Fibroblast of lung (primary cell): ENCODE results near the gene CYTH1. TPM values are rescaled to one million over a fixed set of nuclear protein-coding genes. Genes with fewer than 3 reads are reported as not detected.

ENCODE experiments used
- DNase-seq, 2 donors: peaks; one replicate each; pipeline versions ENCODE4 v3.0.0 to v3.0.0-alpha.2; 2010; ENCODE audit warnings: low read depth in 2 of 2
- H2AFZ ChIP-seq: 2 replicates; pipeline ENCODE4 v1.5.1; 2012; ENCODE audit warnings: low read length, control low read depth, inconsistent platforms
- H3K27ac ChIP-seq: 2 replicates; pipeline ENCODE4 v1.5.1; 2011; ENCODE audit warnings: low read length, control low read depth; ENCODE audit not compliant: insufficient read depth
- H3K27me3 ChIP-seq: 2 replicates; pipeline ENCODE4 v1.5.1; 2011; ENCODE audit warnings: mild to moderate bottlenecking, low read length; ENCODE audit not compliant: control insufficient read depth, insufficient read depth
- H3K36me3 ChIP-seq: 2 replicates; pipeline ENCODE4 v1.5.1; 2011; ENCODE audit warnings: low read length; ENCODE audit not compliant: control insufficient read depth, insufficient read depth
- H3K4me1 ChIP-seq: 2 replicates; pipeline ENCODE4 v1.5.1; 2011; ENCODE audit warnings: low read length; ENCODE audit not compliant: control insufficient read depth, insufficient read depth; ENCODE audit errors: extremely low read depth
- H3K4me2 ChIP-seq: 2 replicates; pipeline ENCODE4 v1.5.1; 2011; ENCODE audit warnings: low read length, control low read depth; ENCODE audit not compliant: insufficient read depth; ENCODE audit errors: extremely low read depth
- H3K4me3 ChIP-seq, 4 experiments: fragments of 200-600 bp in 1 of 4; sonication (generic) in 1 of 4; replicated peaks in 1 of 4; 2 replicates each; pipeline ENCODE4 v1.5.1; 2011 to 2016; ENCODE audit warnings: low read length in 4 of 4, low read depth in 3 of 4, mild to moderate bottlenecking in 3 of 4, control low read depth in 2 of 4, inconsistent platforms in 1 of 4, mixed read lengths in 1 of 4; ENCODE audit not compliant: insufficient read depth in 1 of 4; ENCODE audit errors: control extremely low read depth in 1 of 4
- H3K79me2 ChIP-seq: 2 replicates; pipeline ENCODE4 v1.5.1; 2012; ENCODE audit warnings: mild to moderate bottlenecking, low read length, inconsistent platforms; ENCODE audit not compliant: control insufficient read depth, insufficient read depth
- H3K9ac ChIP-seq: 2 replicates; pipeline ENCODE4 v1.5.1; 2011; ENCODE audit warnings: mild to moderate bottlenecking, low read length, control low read depth; ENCODE audit not compliant: insufficient read depth
- H3K9me3 ChIP-seq: 2 replicates; pipeline ENCODE4 v1.5.1; 2012; ENCODE audit warnings: low read depth, low read length; ENCODE audit not compliant: control insufficient read depth, insufficient read depth
- H4K20me1 ChIP-seq: 2 replicates; pipeline ENCODE4 v1.5.1; 2011; ENCODE audit warnings: low read length; ENCODE audit not compliant: control insufficient read depth, insufficient read depth; ENCODE audit errors: extremely low read depth
- CTCF ChIP-seq, 2 donors: IDR thresholded peaks in 1 of 2; conservative IDR thresholded peaks in 1 of 2; 1 replicate in 1 of 2; 2 replicates in 1 of 2; pipeline ENCODE4 v1.5.1; 2011 to 2012; ENCODE audit warnings: low read length in 2 of 2, control low read depth in 1 of 2, inconsistent platforms in 1 of 2, low read depth in 1 of 2, mild to moderate bottlenecking in 1 of 2
- EZH2 ChIP-seq: IDR thresholded peaks from 2 replicates; pipeline ENCODE4 v1.5.1; 2012; ENCODE audit warnings: low read length, control low read depth, mild to moderate bottlenecking; ENCODE audit errors: missing control alignments
- polyA plus RNA-seq, 2 donors: library from polyadenylated mRNA; depleted of rRNA in 1 of 2; stranded (reverse) in 1 of 2; unstranded in 1 of 2; fragments of >200 nt; gene quantifications; 2 replicates each; pipeline ENCODE4 v1.2.1, GENCODE V29; 2011 to 2012; ENCODE audit warnings: missing spikeins in 1 of 2
- total RNA-seq: library from RNA; depleted of rRNA; stranded (reverse); fragments of >200 nt; gene quantifications from 2 replicates; pipeline ENCODE4 v1.2.1, GENCODE V29; 2014

CYTH1 gene
- total and polyA plus RNA-seq, 2 donors (not counting 1 experiment from before 2014, with no cell fraction given): 8.9 to 9.9 TPM

GRCh38 chr17:78661093-78661770 is 120.8 kb downstream of the CYTH1 start:
- no peak overlapping the region for H3K9ac ChIP-seq
- no peak overlapping the region for H3K27ac ChIP-seq
- no peaks in the 10 kb centered on the region for H3K4me1 ChIP-seq
- H3K9me3 ChIP-seq: no peaks in the 10 kb centered on the region
- H3K27me3 ChIP-seq: peaks cover 2% of the 10 kb centered on the region
- H3K4me2 ChIP-seq: no peak overlapping the region
- peak in 1 of 2 donors; percentile 69 for DNase-seq
- TF ChIP-seq CTCF (conservative IDR thresholded peaks at IDR 0.05 in 1 of 2, IDR thresholded peaks at IDR 0.05 in 1 of 2; ENCODE audit: low read depth in 1 of 2, low read length in 2 of 2) (no peak), EZH2 (no peak)
- no peaks in the 10 kb centered on the region for H3K36me3 ChIP-seq
- H3K79me2 ChIP-seq: no peaks in the 10 kb centered on the region
- H3K4me3 ChIP-seq: no peak overlapping the region
- no peak overlapping the region for H2AFZ ChIP-seq
- H4K20me1 ChIP-seq: no peaks in the 10 kb centered on the region

GRCh38 chr17:78659546-78659945 is 122.5 kb downstream of the CYTH1 start:
- H4K20me1 ChIP-seq: no peaks in the 10 kb centered on the region
- no peak overlapping the region for H3K27ac ChIP-seq
- no peak overlapping the region for H3K4me2 ChIP-seq
- peaks cover 2% of the 10 kb centered on the region for H3K27me3 ChIP-seq
- H3K9me3 ChIP-seq: no peaks in the 10 kb centered on the region
- no peaks in the 10 kb centered on the region for H3K36me3 ChIP-seq
- H2AFZ ChIP-seq: no peak overlapping the region
- no peaks in the 10 kb centered on the region for H3K79me2 ChIP-seq
- no peak overlapping the region for H3K4me3 ChIP-seq
- H3K9ac ChIP-seq: no peak overlapping the region
- no peak for DNase-seq
- no peak for TF ChIP-seq EZH2
- no peak for TF ChIP-seq CTCF (conservative IDR thresholded peaks at IDR 0.05 in 1 of 2, IDR thresholded peaks at IDR 0.05 in 1 of 2; ENCODE audit: low read depth in 1 of 2, low read length in 2 of 2)
- no peaks in the 10 kb centered on the region for H3K4me1 ChIP-seq

- H3K4me3 ChIP-seq: no peak overlapping the region
- H3K9me3 ChIP-seq: no peaks in the 10 kb centered on the region
- DNase-seq: peak in 1 of 2 donors; percentile 64
- no peak overlapping the region for H3K4me2 ChIP-seq
- no peak overlapping the region for H3K27ac ChIP-seq
- no peaks in the 10 kb centered on the region for H3K79me2 ChIP-seq
- peaks cover 2% of the 10 kb centered on the region for H3K27me3 ChIP-seq
- H3K9ac ChIP-seq: no peak overlapping the region
- H3K4me1 ChIP-seq: no peaks in the 10 kb centered on the region
- H4K20me1 ChIP-seq: no peaks in the 10 kb centered on the region
- no peaks in the 10 kb centered on the region for H3K36me3 ChIP-seq
- H2AFZ ChIP-seq: no peak overlapping the region
- TF ChIP-seq EZH2: no peak
These were observed 123.7 kb downstream of the CYTH1 start for GRCh38 chr17:78658281-78658785.
